PC-9 (cell line): ENCODE data around the gene RPS2. TPM values are rescaled to one million over a fixed set of nuclear protein-coding genes. Genes with fewer than 3 reads are reported as not detected.

ENCODE experiments used
- BruUV-seq: library from RNA; stranded (reverse); fragments of 400-500 nt; replicated peaks from 2 replicates; lab custom pipeline; 2021; lab: Mats Ljungman, UMichigan
- CTCF ChIA-PET: fragments of 300-600 bp; sonication (Branson Sonifier 250); formaldehyde crosslinking; loops from one replicate; lab custom pipeline; 2022; ENCODE audit warnings: antibody characterized with exemption; lab: Charles Lee
- POLR2A ChIA-PET: fragments of 300-600 bp; sonication (Branson Sonifier 250); formaldehyde crosslinking; loops from one replicate; lab custom pipeline; 2022; ENCODE audit warnings: antibody characterized with exemption; ENCODE audit not compliant: unreplicated experiment; lab: Charles Lee
- DNase-seq, 2 experiments: peaks; one replicate each; pipeline versions ENCODE4 v3.0.0 to v3.0.0-alpha.2; 2015 to 2022; ENCODE audit warnings: mixed read lengths in 1 of 2
- H2AFZ ChIP-seq: fragments of 200-600 bp; sonication (generic); 2 replicates; pipeline ENCODE4 v1.8.1; 2017; ENCODE audit warnings: antibody characterized with exemption
- H3F3A ChIP-seq: fragments of 200-600 bp; sonication (generic); 2 replicates; pipeline ENCODE4 v1.8.1; 2017; ENCODE audit warnings: antibody characterized with exemption, mild to moderate bottlenecking, low read depth; ENCODE audit not compliant: insufficient read depth
- H3K27ac ChIP-seq: fragments of 200-600 bp; sonication (generic); 2 replicates; pipeline ENCODE4 v1.6.1; 2016; ENCODE audit warnings: mixed run types
- H3K27me3 ChIP-seq: fragments of 200-600 bp; sonication (generic); 2 replicates; pipeline ENCODE4 v1.6.1; 2016; ENCODE audit warnings: low read depth, mixed run types; ENCODE audit not compliant: insufficient read depth
- H3K36me3 ChIP-seq: fragments of 200-600 bp; sonication (generic); 2 replicates; pipeline ENCODE4 v1.6.1; 2016; ENCODE audit warnings: low read depth, mixed run types
- H3K4me1 ChIP-seq: fragments of 200-600 bp; sonication (generic); replicated peaks from 2 replicates; pipeline ENCODE4 v1.6.1; 2016; ENCODE audit warnings: mixed run types; ENCODE audit not compliant: insufficient read depth
- H3K4me2 ChIP-seq: fragments of 200-600 bp; sonication (generic); 2 replicates; pipeline ENCODE4 v1.6.1; 2017; ENCODE audit warnings: mixed run types
- H3K4me3 ChIP-seq: fragments of 200-600 bp; sonication (generic); 2 replicates; pipeline ENCODE4 v1.6.1; 2016; ENCODE audit warnings: mixed run types
- H3K79me2 ChIP-seq: fragments of 200-600 bp; sonication (generic); 2 replicates; pipeline ENCODE4 v1.6.1; 2017; ENCODE audit warnings: low read depth, mixed run types
- H3K9me2 ChIP-seq: fragments of 200-600 bp; sonication (generic); 2 replicates; pipeline ENCODE4 v1.8.1; 2017; ENCODE audit warnings: mild to moderate bottlenecking; ENCODE audit not compliant: insufficient read depth
- H3K9me3 ChIP-seq: fragments of 200-600 bp; sonication (generic); 2 replicates; pipeline ENCODE4 v1.8.1; 2016; ENCODE audit warnings: low read depth; ENCODE audit not compliant: insufficient read depth
- H4K20me1 ChIP-seq: fragments of 200-600 bp; sonication (generic); 2 replicates; pipeline ENCODE4 v1.8.1; 2017; ENCODE audit not compliant: insufficient read depth
- EZH2 ChIP-seq: fragments of 200-600 bp; sonication (generic); IDR thresholded peaks from 2 replicates; pipeline ENCODE4 v1.8.0; 2017; ENCODE audit warnings: antibody characterized with exemption, low read depth
- intact Hi-C: fragments of 100-400 bp; cut with micrococcal nuclease; formaldehyde crosslinking; loops from one replicate; pipeline ENCODE4 v1.10.0; 2022; ENCODE audit not compliant: unreplicated experiment
- total RNA-seq: library from RNA; stranded (reverse); gene quantifications from 2 replicates; pipeline ENCODE4 v1.2.3, GENCODE V29; 2021
- TF ChIP-seq, protein P1 (sequence below): fragments of 200-600 bp; sonication (generic); conservative IDR thresholded peaks from 2 replicates; pipeline ENCODE4 v1.6.1; 2017; ENCODE audit warnings: mixed run types, antibody characterized with exemption, mild to moderate bottlenecking, moderate library complexity

The RPS2 gene
- total RNA-seq, 1 experiment from 2014 or later = 3,808 TPM

DNA sequence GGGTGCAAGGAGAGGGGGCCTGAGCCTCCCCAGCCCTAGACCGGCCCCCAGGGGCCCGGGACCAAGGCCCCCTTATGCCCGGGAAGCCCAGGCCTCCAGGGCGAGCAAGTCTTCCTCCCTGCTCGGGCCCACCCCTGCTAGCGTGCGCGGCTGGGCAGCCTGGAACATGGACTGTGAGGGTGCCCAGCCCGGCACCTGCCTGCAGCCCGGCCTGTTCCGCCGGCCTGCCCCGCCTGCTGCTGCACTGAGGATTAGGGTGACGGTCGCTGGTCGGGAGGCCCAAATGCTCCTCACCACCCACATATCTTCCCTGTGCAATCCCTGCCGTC lies 52.4 kb downstream of the RPS2 start:
- H3K27me3 ChIP-seq = 0 out of 2 replicates have a peak, but pooled peaks cover 5% of the 10 kb centered on the region
- H3K4me2 ChIP-seq = no peak overlapping the region
- peaks cover 34% of the 10 kb centered on the region for H3K4me1 ChIP-seq
- H3K27ac ChIP-seq = no peak overlapping the region
- no peak overlapping the region for H3K4me3 ChIP-seq
- BruUV-seq = no TSS peak
- peaks cover 3% of the 10 kb centered on the region; the same call in 1 of the 2 replicates for H3F3A ChIP-seq
- no peaks in the 10 kb centered on the region for H3K9me3 ChIP-seq
- intact Hi-C loops = loop anchor here (5.0 kb wide), 1 partner anchor 40 kb away; the partner anchor contains the start of gene MEIOB
- H3K9me2 ChIP-seq = no peaks in the 10 kb centered on the region
- POLR2A ChIA-PET = no interaction called here
- no peak for DNase-seq
- H3K79me2 ChIP-seq = no peaks in the 10 kb centered on the region
- H3K36me3 ChIP-seq = no peaks in the 10 kb centered on the region
- TF ChIP-seq EZH2 = no peak
- TF ChIP-seq, protein P1, sequence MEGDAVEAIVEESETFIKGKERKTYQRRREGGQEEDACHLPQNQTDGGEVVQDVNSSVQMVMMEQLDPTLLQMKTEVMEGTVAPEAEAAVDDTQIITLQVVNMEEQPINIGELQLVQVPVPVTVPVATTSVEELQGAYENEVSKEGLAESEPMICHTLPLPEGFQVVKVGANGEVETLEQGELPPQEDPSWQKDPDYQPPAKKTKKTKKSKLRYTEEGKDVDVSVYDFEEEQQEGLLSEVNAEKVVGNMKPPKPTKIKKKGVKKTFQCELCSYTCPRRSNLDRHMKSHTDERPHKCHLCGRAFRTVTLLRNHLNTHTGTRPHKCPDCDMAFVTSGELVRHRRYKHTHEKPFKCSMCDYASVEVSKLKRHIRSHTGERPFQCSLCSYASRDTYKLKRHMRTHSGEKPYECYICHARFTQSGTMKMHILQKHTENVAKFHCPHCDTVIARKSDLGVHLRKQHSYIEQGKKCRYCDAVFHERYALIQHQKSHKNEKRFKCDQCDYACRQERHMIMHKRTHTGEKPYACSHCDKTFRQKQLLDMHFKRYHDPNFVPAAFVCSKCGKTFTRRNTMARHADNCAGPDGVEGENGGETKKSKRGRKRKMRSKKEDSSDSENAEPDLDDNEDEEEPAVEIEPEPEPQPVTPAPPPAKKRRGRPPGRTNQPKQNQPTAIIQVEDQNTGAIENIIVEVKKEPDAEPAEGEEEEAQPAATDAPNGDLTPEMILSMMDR = no peak
- CTCF ChIA-PET = no interaction called here
- no peak overlapping the region for H2AFZ ChIP-seq
- no peaks in the 10 kb centered on the region for H4K20me1 ChIP-seq

Other genes starting within 250 kb of the RPS2 start
- 49.0 and 87.8 TPM in 2 replicates for gene NME3, start 193.3 kb downstream of the RPS2 start, total RNA-seq
- gene EME2, start 192.0 kb downstream of the RPS2 start, total RNA-seq = 24.2 and 32.4 TPM in 2 replicates
- gene MRPS34, start 191.7 kb downstream of the RPS2 start, total RNA-seq = 201 and 247 TPM in 2 replicates
- 58.2 and 86.6 TPM in 2 replicates for gene SPSB3, start 182.3 kb downstream of the RPS2 start, total RNA-seq
- 80.0 and 103 TPM in 2 replicates for gene NUBP2, start 181.9 kb downstream of the RPS2 start, total RNA-seq
- 0.18 TPM in 1 of 2 replicates, not detected in the other for gene IGFALS, start 171.1 kb downstream of the RPS2 start, total RNA-seq
- 51.8 and 74.5 TPM in 2 replicates for gene HAGH, start 138.0 kb downstream of the RPS2 start, total RNA-seq
- gene FAHD1, start 137.6 kb downstream of the RPS2 start, total RNA-seq = 26.8 and 41.2 TPM in 2 replicates
- gene MEIOB, start 92.7 kb downstream of the RPS2 start, total RNA-seq = not detected in 2 replicates
- gene HS3ST6, start 46.4 kb downstream of the RPS2 start, total RNA-seq = not detected in 2 replicates
- gene MSRB1, start 21.6 kb downstream of the RPS2 start, total RNA-seq = 49.4 and 54.9 TPM in 2 replicates
- 0.44 TPM in 1 of 2 replicates, not detected in the other for gene RPL3L, start 10.1 kb downstream of the RPS2 start, total RNA-seq
- gene NDUFB10, start 5.3 kb downstream of the RPS2 start, total RNA-seq = 181 and 190 TPM in 2 replicates
- gene RNF151, start 2.0 kb upstream of the RPS2 start, total RNA-seq = not detected in 2 replicates
- 51.3 and 66.4 TPM in 2 replicates for gene TBL3, start 7.2 kb upstream of the RPS2 start, total RNA-seq
- 11.1 and 12.7 TPM in 2 replicates for gene NOXO1, start 16.6 kb upstream of the RPS2 start, total RNA-seq
- gene GFER, start 19.4 kb upstream of the RPS2 start, total RNA-seq = 59.7 and 63.8 TPM in 2 replicates
- gene SYNGR3, start 25.1 kb upstream of the RPS2 start, total RNA-seq = 4.3 and 4.5 TPM in 2 replicates
- gene ZNF598, start 45.0 kb upstream of the RPS2 start, total RNA-seq = 68.4 and 72.5 TPM in 2 replicates
- 4.0 and 8.1 TPM in 2 replicates for gene NPW, start 55.0 kb upstream of the RPS2 start, total RNA-seq
- 104 and 144 TPM in 2 replicates for gene NHERF2, start 62.1 kb upstream of the RPS2 start, total RNA-seq
- gene NTHL1, start 83.0 kb upstream of the RPS2 start, total RNA-seq = 47.3 and 66.6 TPM in 2 replicates
- gene TSC2, start 83.2 kb upstream of the RPS2 start, total RNA-seq = 166 and 170 TPM in 2 replicates
- 91.5 and 105 TPM in 2 replicates for gene PKD1, start 171.1 kb upstream of the RPS2 start, total RNA-seq
- gene RAB26, start 183.8 kb upstream of the RPS2 start, total RNA-seq = 29.5 and 31.3 TPM in 2 replicates
- gene TRAF7, start 191.0 kb upstream of the RPS2 start, total RNA-seq = 166 and 199 TPM in 2 replicates
- gene CASKIN1, start 231.8 kb upstream of the RPS2 start, total RNA-seq = 2.1 and 3.3 TPM in 2 replicates
- gene MLST8, start 240.6 kb upstream of the RPS2 start, total RNA-seq = 66.3 and 74.2 TPM in 2 replicates
- 17.1 and 24.6 TPM in 2 replicates for gene BRICD5, start 246.0 kb upstream of the RPS2 start, total RNA-seq